ENCODE results near the gene CELF4.

CELF4 gene

DNA sequence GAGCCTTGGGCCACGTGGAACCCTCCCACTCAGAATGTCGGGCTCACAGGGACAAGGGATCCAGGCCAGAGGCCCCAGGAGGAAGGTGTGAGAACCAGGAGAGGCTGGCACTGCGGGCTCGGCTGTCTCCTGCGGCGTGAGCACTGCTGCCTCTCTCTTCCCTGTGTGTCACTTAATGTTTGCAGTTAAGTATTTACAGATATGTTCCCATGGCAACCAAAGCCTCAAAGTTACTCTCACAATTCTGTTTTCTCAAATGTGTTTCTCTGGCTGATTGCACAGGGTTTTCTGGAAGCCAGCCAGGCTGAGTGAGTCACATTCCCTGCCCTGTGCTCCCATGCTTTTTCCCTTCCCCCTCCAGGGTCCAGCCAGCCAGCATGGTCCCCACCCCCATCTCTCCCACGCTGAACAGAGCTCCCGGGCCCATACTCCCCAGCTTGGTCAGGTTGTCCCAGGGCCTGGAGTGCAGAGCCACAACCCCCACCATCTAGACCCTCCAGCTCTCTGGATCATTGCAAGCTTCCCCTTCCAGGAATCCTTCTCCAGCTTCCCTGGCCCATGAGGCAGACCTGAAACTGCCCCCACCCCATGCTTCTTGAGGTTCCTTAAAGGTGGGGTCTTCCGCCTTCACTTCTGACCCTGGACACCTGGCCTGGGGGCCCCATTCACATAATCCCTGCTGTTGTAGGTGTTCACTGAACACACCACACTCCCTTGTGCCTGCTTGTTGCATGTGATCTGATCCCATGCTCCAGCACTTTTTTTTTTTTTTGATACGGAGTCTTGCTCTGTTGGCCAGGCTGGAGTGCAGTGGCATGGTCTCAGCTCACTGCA lies 265.9 kb downstream of the CELF4 start:
- TF ChIP-seq TEAD4 (IDR thresholded peaks at IDR 0.05) (peak; percentile 55), ZBTB7A (IDR thresholded peaks at IDR 0.05; ENCODE audit: low read depth) (peak; percentile 34; the same call in 1 of the 2 replicates), CREB1 (IDR thresholded peaks at IDR 0.05; ENCODE audit: low read depth) (no peak), EGR1 (IDR thresholded peaks at IDR 0.05) (peak; percentile 57; the same call in 1 of the 2 replicates), RAD21 (IDR thresholded peaks at IDR 0.05; ENCODE audit: low read depth) (no peak), CEBPB (IDR thresholded peaks at IDR 0.05) (peak; percentile 61), FOXM1 (IDR thresholded peaks at IDR 0.05; ENCODE audit: borderline replicate concordance, low read depth) (no peak), TCF12 (IDR thresholded peaks at IDR 0.05; ENCODE audit: low read depth) (peak; percentile 46; the same call in 1 of the 2 replicates), NFIC (IDR thresholded peaks at IDR 0.05) (peak; percentile 89), EP300 (IDR thresholded peaks at IDR 0.05; ENCODE audit: borderline replicate concordance) (no peak), YY1 (IDR thresholded peaks at IDR 0.05; ENCODE audit: low read depth) (no peak), TAF1 (IDR thresholded peaks at IDR 0.05; ENCODE audit: low read depth) (no peak)
- TF ChIP-seq, protein P1, sequence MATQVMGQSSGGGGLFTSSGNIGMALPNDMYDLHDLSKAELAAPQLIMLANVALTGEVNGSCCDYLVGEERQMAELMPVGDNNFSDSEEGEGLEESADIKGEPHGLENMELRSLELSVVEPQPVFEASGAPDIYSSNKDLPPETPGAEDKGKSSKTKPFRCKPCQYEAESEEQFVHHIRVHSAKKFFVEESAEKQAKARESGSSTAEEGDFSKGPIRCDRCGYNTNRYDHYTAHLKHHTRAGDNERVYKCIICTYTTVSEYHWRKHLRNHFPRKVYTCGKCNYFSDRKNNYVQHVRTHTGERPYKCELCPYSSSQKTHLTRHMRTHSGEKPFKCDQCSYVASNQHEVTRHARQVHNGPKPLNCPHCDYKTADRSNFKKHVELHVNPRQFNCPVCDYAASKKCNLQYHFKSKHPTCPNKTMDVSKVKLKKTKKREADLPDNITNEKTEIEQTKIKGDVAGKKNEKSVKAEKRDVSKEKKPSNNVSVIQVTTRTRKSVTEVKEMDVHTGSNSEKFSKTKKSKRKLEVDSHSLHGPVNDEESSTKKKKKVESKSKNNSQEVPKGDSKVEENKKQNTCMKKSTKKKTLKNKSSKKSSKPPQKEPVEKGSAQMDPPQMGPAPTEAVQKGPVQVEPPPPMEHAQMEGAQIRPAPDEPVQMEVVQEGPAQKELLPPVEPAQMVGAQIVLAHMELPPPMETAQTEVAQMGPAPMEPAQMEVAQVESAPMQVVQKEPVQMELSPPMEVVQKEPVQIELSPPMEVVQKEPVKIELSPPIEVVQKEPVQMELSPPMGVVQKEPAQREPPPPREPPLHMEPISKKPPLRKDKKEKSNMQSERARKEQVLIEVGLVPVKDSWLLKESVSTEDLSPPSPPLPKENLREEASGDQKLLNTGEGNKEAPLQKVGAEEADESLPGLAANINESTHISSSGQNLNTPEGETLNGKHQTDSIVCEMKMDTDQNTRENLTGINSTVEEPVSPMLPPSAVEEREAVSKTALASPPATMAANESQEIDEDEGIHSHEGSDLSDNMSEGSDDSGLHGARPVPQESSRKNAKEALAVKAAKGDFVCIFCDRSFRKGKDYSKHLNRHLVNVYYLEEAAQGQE (IDR thresholded peaks at IDR 0.05; ENCODE audit: low read depth) = no peak
- TF ChIP-seq, protein P2, sequence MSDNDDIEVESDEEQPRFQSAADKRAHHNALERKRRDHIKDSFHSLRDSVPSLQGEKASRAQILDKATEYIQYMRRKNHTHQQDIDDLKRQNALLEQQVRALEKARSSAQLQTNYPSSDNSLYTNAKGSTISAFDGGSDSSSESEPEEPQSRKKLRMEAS (IDR thresholded peaks at IDR 0.05) = peak; percentile 63
- TF ChIP-seq, protein P3, sequence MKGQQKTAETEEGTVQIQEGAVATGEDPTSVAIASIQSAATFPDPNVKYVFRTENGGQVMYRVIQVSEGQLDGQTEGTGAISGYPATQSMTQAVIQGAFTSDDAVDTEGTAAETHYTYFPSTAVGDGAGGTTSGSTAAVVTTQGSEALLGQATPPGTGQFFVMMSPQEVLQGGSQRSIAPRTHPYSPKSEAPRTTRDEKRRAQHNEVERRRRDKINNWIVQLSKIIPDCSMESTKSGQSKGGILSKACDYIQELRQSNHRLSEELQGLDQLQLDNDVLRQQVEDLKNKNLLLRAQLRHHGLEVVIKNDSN (IDR thresholded peaks at IDR 0.05) = no peak

DNA sequence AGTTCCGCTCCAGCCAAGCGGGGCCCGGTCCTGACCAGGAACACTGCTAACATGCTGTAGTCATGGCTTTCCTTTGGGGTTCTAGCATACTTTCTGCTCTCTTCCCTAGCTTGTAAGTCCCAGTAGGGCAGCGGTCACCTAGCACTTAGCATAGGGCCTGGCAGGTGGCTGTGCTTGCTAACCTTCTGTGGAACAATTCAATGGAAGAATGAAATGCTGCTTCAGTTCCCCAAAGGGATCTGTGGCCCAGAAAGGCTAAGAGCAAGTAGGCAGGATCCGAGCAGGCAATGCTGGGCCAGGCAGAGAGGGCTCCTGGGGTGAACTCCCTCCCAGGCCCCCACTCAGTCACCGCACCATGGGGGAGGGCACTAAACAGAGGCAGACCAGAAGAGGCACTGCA lies 266.8 kb downstream of the CELF4 start:
- TF ChIP-seq NFIC (IDR thresholded peaks at IDR 0.05) = no peak
- TF ChIP-seq, protein P1 (IDR thresholded peaks at IDR 0.05; ENCODE audit: low read depth) = no peak
- TF ChIP-seq CREB1 (IDR thresholded peaks at IDR 0.05; ENCODE audit: low read depth) = no peak
- no peak for TF ChIP-seq YY1 (IDR thresholded peaks at IDR 0.05; ENCODE audit: low read depth)
- no peak for TF ChIP-seq FOXM1 (IDR thresholded peaks at IDR 0.05; ENCODE audit: borderline replicate concordance, low read depth)
- no peak for TF ChIP-seq RAD21 (IDR thresholded peaks at IDR 0.05; ENCODE audit: low read depth)
- no peak for TF ChIP-seq EGR1 (IDR thresholded peaks at IDR 0.05)
- TF ChIP-seq CEBPB (IDR thresholded peaks at IDR 0.05) = no peak
- TF ChIP-seq, protein P2 (IDR thresholded peaks at IDR 0.05) = no peak
- TF ChIP-seq ZBTB7A (IDR thresholded peaks at IDR 0.05; ENCODE audit: low read depth) = no peak
- TF ChIP-seq, protein P3 (IDR thresholded peaks at IDR 0.05) = no peak
- TF ChIP-seq TCF12 (IDR thresholded peaks at IDR 0.05; ENCODE audit: low read depth) = no peak
- no peak for TF ChIP-seq EP300 (IDR thresholded peaks at IDR 0.05; ENCODE audit: borderline replicate concordance)
- TF ChIP-seq TAF1 (IDR thresholded peaks at IDR 0.05; ENCODE audit: low read depth) = no peak
- TF ChIP-seq TEAD4 (IDR thresholded peaks at IDR 0.05) = no peak

DNA sequence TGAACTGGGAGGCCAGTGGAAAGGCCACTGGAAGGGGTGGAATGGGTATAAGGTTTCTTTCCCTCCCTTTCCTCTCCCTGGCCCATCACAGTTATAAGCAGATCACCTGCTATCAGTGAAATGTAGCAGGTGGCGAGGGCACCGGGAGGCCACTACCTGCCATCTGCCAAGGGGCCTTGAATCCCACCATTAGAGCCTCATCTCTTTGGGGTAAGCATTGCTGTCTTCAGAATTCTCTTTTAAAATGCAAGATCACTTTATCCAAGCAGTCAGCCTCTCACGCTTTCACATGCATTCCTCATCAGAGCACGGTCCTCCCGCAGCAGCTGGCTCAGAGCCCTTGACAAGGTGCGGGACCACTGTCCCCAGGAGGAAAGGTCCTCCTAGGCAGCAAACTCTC lies 268.5 kb downstream of the CELF4 start:
- TF ChIP-seq, protein P2 (IDR thresholded peaks at IDR 0.05) = no peak
- no peak for TF ChIP-seq EGR1 (IDR thresholded peaks at IDR 0.05)
- no peak for TF ChIP-seq RAD21 (IDR thresholded peaks at IDR 0.05; ENCODE audit: low read depth)
- TF ChIP-seq, protein P3 (IDR thresholded peaks at IDR 0.05) = no peak
- no peak for TF ChIP-seq TEAD4 (IDR thresholded peaks at IDR 0.05)
- TF ChIP-seq NFIC (IDR thresholded peaks at IDR 0.05) = no peak
- TF ChIP-seq FOXM1 (IDR thresholded peaks at IDR 0.05; ENCODE audit: borderline replicate concordance, low read depth) = no peak
- no peak for TF ChIP-seq YY1 (IDR thresholded peaks at IDR 0.05; ENCODE audit: low read depth)
- no peak for TF ChIP-seq TCF12 (IDR thresholded peaks at IDR 0.05; ENCODE audit: low read depth)
- TF ChIP-seq, protein P1 (IDR thresholded peaks at IDR 0.05; ENCODE audit: low read depth) = no peak
- TF ChIP-seq EP300 (IDR thresholded peaks at IDR 0.05; ENCODE audit: borderline replicate concordance) = no peak
- TF ChIP-seq CREB1 (IDR thresholded peaks at IDR 0.05; ENCODE audit: low read depth) = no peak
- TF ChIP-seq CEBPB (IDR thresholded peaks at IDR 0.05) = no peak
- no peak for TF ChIP-seq ZBTB7A (IDR thresholded peaks at IDR 0.05; ENCODE audit: low read depth)
- TF ChIP-seq TAF1 (IDR thresholded peaks at IDR 0.05; ENCODE audit: low read depth) = no peak

All from Ishikawa (cell line).